ENCODE results near the gene ENAH.

ENAH gene

DNA sequence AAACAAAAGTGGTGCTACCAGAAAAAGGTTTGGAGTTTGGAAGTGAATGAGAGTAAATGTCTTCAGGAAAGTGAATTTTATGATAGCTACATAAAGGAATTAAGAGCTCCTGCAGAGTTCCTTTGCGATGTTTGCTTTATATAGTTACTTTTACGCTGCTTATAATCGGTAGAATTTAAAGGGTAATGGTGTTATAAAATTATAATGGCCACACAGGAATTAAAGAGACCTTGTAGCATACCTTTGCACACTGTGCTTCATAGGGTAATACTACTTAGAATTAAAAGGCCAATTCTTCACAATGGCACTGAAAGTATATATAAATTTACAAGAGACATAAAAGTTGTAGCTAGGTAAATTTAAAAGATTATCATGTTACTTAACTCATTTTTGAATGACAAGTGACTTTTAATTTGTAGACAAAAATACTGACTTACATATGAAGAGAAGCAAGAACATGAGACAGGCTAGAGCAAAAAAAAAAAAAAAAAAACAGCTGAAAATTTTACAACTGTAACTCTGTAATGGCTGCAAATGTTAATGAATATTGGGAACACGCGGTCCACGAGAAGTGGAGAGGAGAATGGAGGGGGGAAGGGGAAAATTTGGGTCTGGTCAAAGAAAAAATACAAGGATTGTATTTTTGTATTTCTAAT, 159.2 kb downstream of the ENAH start:
- Histone ChIP-seq H2AFZ (ENCODE audit: low read depth, low read length, severe bottlenecking) (no peak overlapping the region), H3K27ac (ENCODE audit: low read depth, low read length) (no peak overlapping the region), H3K27me3 (ENCODE audit: low read length) (no peaks in the 10 kb centered on the region), H3K4me3 (ENCODE audit: insufficient read depth, low read length, poor library complexity, severe bottlenecking) (no peak overlapping the region), H3K9ac (ENCODE audit: low read length) (no peak overlapping the region), H3K79me2 (ENCODE audit: insufficient read depth, low read length) (no peaks in the 10 kb centered on the region), H3K9me2 (replicated peaks; ENCODE audit: insufficient read depth, low read length) (no peaks in the 10 kb centered on the region), H3K36me3 (ENCODE audit: low read length) (no peaks in the 10 kb centered on the region), H3K4me2 (ENCODE audit: low read depth, low read length, poor library complexity, severe bottlenecking) (no peak overlapping the region), H3K9me3 (ENCODE audit: insufficient read depth, low read length) (no peaks in the 10 kb centered on the region), H3F3A (ENCODE audit: insufficient read depth) (0 out of 2 replicates have a peak, but pooled peaks cover 4% of the 10 kb centered on the region), H4K20me1 (ENCODE audit: low read depth, low read length) (no peaks in the 10 kb centered on the region)
- TF ChIP-seq, protein P1, sequence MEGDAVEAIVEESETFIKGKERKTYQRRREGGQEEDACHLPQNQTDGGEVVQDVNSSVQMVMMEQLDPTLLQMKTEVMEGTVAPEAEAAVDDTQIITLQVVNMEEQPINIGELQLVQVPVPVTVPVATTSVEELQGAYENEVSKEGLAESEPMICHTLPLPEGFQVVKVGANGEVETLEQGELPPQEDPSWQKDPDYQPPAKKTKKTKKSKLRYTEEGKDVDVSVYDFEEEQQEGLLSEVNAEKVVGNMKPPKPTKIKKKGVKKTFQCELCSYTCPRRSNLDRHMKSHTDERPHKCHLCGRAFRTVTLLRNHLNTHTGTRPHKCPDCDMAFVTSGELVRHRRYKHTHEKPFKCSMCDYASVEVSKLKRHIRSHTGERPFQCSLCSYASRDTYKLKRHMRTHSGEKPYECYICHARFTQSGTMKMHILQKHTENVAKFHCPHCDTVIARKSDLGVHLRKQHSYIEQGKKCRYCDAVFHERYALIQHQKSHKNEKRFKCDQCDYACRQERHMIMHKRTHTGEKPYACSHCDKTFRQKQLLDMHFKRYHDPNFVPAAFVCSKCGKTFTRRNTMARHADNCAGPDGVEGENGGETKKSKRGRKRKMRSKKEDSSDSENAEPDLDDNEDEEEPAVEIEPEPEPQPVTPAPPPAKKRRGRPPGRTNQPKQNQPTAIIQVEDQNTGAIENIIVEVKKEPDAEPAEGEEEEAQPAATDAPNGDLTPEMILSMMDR (IDR thresholded peaks at IDR 0.05; ENCODE audit: insufficient read depth, low read length, poor library complexity, severe bottlenecking), result no peak

DNA sequence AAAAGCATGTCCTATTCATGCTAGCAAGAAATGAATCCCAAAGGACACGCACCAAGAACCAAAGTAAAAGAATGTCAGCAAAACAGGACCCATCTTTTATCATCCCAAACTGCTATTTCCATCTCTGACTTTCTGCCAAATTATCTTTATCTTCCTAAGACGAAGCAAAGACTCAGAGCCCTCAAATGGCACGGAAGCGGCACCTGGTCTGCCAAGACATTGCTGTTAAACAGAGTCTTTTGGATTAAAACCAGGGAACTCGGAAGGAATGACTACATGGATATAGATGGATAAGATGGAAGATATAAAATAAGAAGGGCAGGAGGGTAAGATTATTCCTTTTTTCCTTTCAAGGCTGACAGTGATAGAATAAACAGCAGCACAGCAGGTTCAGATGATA, 164.2 kb downstream of the ENAH start:
- no peaks in the 10 kb centered on the region for H3K27me3 ChIP-seq (ENCODE audit: low read length)
- H2AFZ ChIP-seq (ENCODE audit: low read depth, low read length, severe bottlenecking), result no peak overlapping the region
- no peaks in the 10 kb centered on the region for H3K9me2 ChIP-seq (replicated peaks; ENCODE audit: insufficient read depth, low read length)

DNA sequence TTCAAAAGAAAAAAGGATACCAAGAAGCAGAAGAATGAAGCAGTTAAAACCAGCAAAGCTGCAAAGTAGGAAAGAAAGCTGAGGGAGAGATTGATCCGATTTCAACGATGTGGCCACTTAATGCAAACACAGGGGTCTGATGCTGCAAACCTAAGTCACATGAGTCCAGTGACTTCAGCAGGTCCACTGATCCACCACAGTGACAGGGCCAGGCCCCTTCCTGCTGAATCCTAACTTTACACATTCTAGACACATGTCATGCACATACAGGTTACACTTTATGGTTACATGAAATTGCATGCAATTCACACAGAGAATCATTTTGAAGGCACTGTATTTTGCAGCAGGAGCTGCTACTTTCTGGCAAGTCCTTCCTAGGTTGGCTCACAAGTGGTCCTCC, 166.1 kb downstream of the ENAH start:
- no peak for TF ChIP-seq EZH2phosphoT487 (conservative IDR thresholded peaks at IDR 0.05; ENCODE audit: low read length)
- TF ChIP-seq, protein P1 (IDR thresholded peaks at IDR 0.05; ENCODE audit: insufficient read depth, low read length, poor library complexity, severe bottlenecking), result no peak
- Histone ChIP-seq H3K4me3 (ENCODE audit: insufficient read depth, low read length, poor library complexity, severe bottlenecking) (no peak overlapping the region), H3K27ac (ENCODE audit: low read depth, low read length) (no peak overlapping the region), H3K4me2 (ENCODE audit: low read depth, low read length, poor library complexity, severe bottlenecking) (no peak overlapping the region), H2AFZ (ENCODE audit: low read depth, low read length, severe bottlenecking) (no peak overlapping the region), H3K9ac (ENCODE audit: low read length) (no peak overlapping the region), H4K20me1 (ENCODE audit: low read depth, low read length) (no peaks in the 10 kb centered on the region), H3F3A (ENCODE audit: insufficient read depth) (0 out of 2 replicates have a peak, but pooled peaks cover 3% of the 10 kb centered on the region), H3K27me3 (ENCODE audit: low read length) (no peaks in the 10 kb centered on the region), H3K9me2 (replicated peaks; ENCODE audit: insufficient read depth, low read length) (no peaks in the 10 kb centered on the region), H3K79me2 (ENCODE audit: insufficient read depth, low read length) (no peaks in the 10 kb centered on the region), H3K9me3 (ENCODE audit: insufficient read depth, low read length) (no peaks in the 10 kb centered on the region), H3K36me3 (ENCODE audit: low read length) (no peaks in the 10 kb centered on the region)

More for the DNA sequence above, 164.2 kb downstream of the ENAH start:
- H3K27ac ChIP-seq (ENCODE audit: low read depth, low read length), result no peak overlapping the region
- H3K9ac ChIP-seq (ENCODE audit: low read length), result no peak overlapping the region
- no peaks in the 10 kb centered on the region for H3K79me2 ChIP-seq (ENCODE audit: insufficient read depth, low read length)
- TF ChIP-seq EZH2phosphoT487 (conservative IDR thresholded peaks at IDR 0.05; ENCODE audit: low read length), result no peak
- TF ChIP-seq, protein P1 (IDR thresholded peaks at IDR 0.05; ENCODE audit: insufficient read depth, low read length, poor library complexity, severe bottlenecking), result no peak
- H4K20me1 ChIP-seq (ENCODE audit: low read depth, low read length), result no peaks in the 10 kb centered on the region
- H3K4me2 ChIP-seq (ENCODE audit: low read depth, low read length, poor library complexity, severe bottlenecking), result no peak overlapping the region
- H3K36me3 ChIP-seq (ENCODE audit: low read length), result no peaks in the 10 kb centered on the region
- 0 out of 2 replicates have a peak, but pooled peaks cover 1% of the 10 kb centered on the region for H3F3A ChIP-seq (ENCODE audit: insufficient read depth)
- no peak overlapping the region for H3K4me3 ChIP-seq (ENCODE audit: insufficient read depth, low read length, poor library complexity, severe bottlenecking)
- no peaks in the 10 kb centered on the region for H3K9me3 ChIP-seq (ENCODE audit: insufficient read depth, low read length)
